Activated naive CD8-positive, alpha-beta T cell treated with anti-CD3 and anti-CD28 coated beads for 36 hours (primary cell): Measurements from ENCODE around the gene DIDO1. TPM values are rescaled to one million over a fixed set of nuclear protein-coding genes. Genes with fewer than 3 reads are reported as not detected.
"Not testable (repeated sequence)": the region's sequence is repeated elsewhere in the genome, so short reads cannot be mapped to it uniquely, and the experiment has no call there.

Source experiments
- DNase-seq: peaks from one replicate; pipeline ENCODE4 v3.0.0; 2021
- H3K27ac Mint-ChIP-seq: one replicate; pipeline ENCODE4 v1.8.0; 2022; ENCODE audit warnings: mild to moderate bottlenecking, moderate library complexity, mixed read lengths
- H3K27me3 Mint-ChIP-seq: one replicate; pipeline ENCODE4 v1.8.0; 2022; ENCODE audit warnings: mild to moderate bottlenecking, mixed read lengths
- H3K36me3 Mint-ChIP-seq: one replicate; pipeline ENCODE4 v1.8.0; 2021; ENCODE audit warnings: mild to moderate bottlenecking, mixed read lengths
- H3K4me1 Mint-ChIP-seq: one replicate; pipeline ENCODE4 v1.8.0; 2021; ENCODE audit warnings: mixed read lengths
- H3K4me3 Mint-ChIP-seq: one replicate; pipeline ENCODE4 v1.8.0; 2022; ENCODE audit warnings: mild to moderate bottlenecking, moderate library complexity, mixed read lengths
- H3K9me3 Mint-ChIP-seq: one replicate; pipeline ENCODE4 v1.8.0; 2022; ENCODE audit warnings: mixed read lengths
- total RNA-seq, 2 experiments: library from RNA; stranded (reverse); gene quantifications; one replicate each; pipeline ENCODE4 v1.2.3, GENCODE V29; 2021

Gene DIDO1
- total RNA-seq, 2 experiments from 2014 or later: 46.3 to 47.2 TPM

DNA sequence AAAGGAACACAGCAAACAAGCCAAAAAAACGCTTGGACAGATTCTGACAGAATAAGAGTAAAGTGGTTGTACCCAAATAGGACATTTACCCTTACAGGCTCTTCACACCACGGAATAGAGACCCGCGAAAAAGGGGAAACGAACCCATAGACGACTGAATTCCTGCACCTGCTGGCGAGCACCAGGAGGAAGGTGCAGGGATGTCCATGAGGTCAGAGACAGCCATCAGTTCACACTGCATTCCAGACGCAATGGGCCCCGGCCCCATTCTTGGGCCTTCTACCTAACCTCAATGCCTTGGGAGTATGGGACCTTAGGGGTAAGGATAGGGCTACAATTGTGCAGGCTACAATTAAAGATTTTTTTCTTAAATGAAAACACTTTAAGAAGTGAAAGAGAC is 5.2 kb upstream of the DIDO1 start:
- peaks cover 8% of the 10 kb centered on the region for H3K36me3 Mint-ChIP-seq
- no peaks in the 10 kb centered on the region for H3K27me3 Mint-ChIP-seq
- DNase-seq: no peak
- peaks cover 41% of the 10 kb centered on the region for H3K4me1 Mint-ChIP-seq
- no peak overlapping the region for H3K4me3 Mint-ChIP-seq
- peak overlapping the region; percentile 23 for H3K27ac Mint-ChIP-seq
- no peaks in the 10 kb centered on the region for H3K9me3 Mint-ChIP-seq

- H3K4me3 Mint-ChIP-seq: peak overlapping the region; percentile 84
- no peaks in the 10 kb centered on the region for H3K27me3 Mint-ChIP-seq
- peak overlapping the region; percentile 87 for H3K27ac Mint-ChIP-seq
- H3K36me3 Mint-ChIP-seq: peaks cover 20% of the 10 kb centered on the region
- no peaks in the 10 kb centered on the region for H3K9me3 Mint-ChIP-seq
- DNase-seq: peak; percentile 56
- peaks cover 49% of the 10 kb centered on the region for H3K4me1 Mint-ChIP-seq
Observed at GRCh38 chr20:62929051-62929538, 2.8 kb upstream of the DIDO1 start.

DNA sequence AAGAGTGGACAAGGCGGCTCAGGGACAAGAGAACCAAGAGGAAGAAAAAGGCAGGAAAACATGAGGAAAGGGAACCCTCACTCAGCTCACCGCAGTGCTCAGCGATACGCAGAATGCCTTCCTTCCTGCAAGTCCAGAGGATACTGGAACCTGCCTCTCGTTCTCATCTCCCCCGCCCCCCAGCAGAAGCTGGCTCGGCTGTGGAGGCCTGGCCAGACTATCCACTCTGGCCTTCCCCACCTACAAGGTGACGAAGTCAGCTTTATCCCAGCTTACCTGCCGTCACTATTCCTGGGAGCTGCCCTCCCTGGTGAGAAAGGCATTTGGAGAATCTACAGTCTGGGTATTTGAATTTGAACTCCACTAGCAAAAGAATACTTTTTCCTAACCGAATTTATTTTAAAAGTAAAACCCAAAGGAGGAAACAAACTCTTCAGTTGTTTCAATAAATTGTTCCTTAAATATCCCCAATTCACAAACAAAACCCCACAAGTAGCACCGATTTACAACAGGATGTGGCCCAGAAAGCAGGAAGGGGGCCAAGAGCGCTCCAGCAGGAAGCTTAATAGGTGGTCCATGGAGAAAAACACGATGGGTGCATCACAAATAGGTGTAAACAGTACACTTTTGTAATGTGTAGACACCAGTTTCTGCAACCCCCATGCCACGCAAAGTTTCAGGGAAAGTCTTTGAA is 2.1 kb upstream of the DIDO1 start:
- peaks cover 20% of the 10 kb centered on the region for H3K36me3 Mint-ChIP-seq
- H3K4me1 Mint-ChIP-seq: peaks cover 56% of the 10 kb centered on the region
- H3K27ac Mint-ChIP-seq: peak overlapping the region; percentile 87
- H3K9me3 Mint-ChIP-seq: no peaks in the 10 kb centered on the region
- H3K27me3 Mint-ChIP-seq: no peaks in the 10 kb centered on the region
- no peak for DNase-seq
- H3K4me3 Mint-ChIP-seq: peak overlapping the region; percentile 84

DNA sequence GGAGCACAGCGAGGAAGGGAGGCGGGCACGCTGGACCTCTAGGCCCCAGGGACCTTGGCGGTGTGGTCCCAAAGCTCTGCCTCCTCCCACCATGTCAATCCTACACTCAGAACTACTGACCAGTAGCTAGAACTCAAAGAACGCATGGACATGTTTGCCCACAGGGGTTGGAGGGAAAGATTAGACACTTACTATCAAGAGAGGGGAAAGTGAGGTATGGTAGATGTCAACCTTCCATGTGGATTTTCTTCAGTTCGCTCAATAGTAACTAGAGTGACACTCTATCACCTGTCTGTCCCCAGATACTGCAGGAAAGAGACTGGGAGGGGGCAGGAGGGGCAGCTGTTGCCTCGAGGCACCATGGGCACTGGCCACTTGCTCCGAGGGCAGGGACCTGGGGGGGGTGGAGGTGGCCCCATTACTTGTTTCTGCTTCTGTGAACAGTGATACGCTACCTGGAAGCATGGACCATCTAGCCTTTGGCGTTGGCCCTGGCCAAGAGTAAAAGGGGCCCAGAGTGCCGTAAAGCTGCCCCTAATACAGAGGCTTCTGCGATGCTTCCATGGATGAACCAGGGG is 912 bp upstream of the DIDO1 start:
- H3K27me3 Mint-ChIP-seq: no peaks in the 10 kb centered on the region
- peak overlapping the region; percentile 86 for H3K4me3 Mint-ChIP-seq
- peak overlapping the region; percentile 87 for H3K27ac Mint-ChIP-seq
- H3K4me1 Mint-ChIP-seq: peaks cover 63% of the 10 kb centered on the region
- DNase-seq: no peak
- H3K36me3 Mint-ChIP-seq: peaks cover 21% of the 10 kb centered on the region
- no peaks in the 10 kb centered on the region for H3K9me3 Mint-ChIP-seq

GRCh38 chr20:62925420-62926228 is 681 bp downstream of the DIDO1 start:
- H3K4me1 Mint-ChIP-seq: peaks cover 63% of the 10 kb centered on the region

GRCh38 chr20:62925076-62925419 is 1.3 kb downstream of the DIDO1 start:
- Mint-ChIP-seq H3K27me3 (no peaks in the 10 kb centered on the region), H3K9me3 (no peaks in the 10 kb centered on the region), H3K4me3 (peak overlapping the region; percentile 93), H3K4me1 (peaks cover 63% of the 10 kb centered on the region), H3K36me3 (peaks cover 27% of the 10 kb centered on the region), H3K27ac (peak overlapping the region; percentile 96)
- DNase-seq: no peak

More at GRCh38 chr20:62925420-62926228, 681 bp downstream of the DIDO1 start:
- peak overlapping the region; percentile 96 for H3K27ac Mint-ChIP-seq
- H3K36me3 Mint-ChIP-seq: peaks cover 25% of the 10 kb centered on the region
- H3K9me3 Mint-ChIP-seq: no peaks in the 10 kb centered on the region
- H3K4me3 Mint-ChIP-seq: peak overlapping the region; percentile 93
- peak; percentile 65 for DNase-seq
- no peaks in the 10 kb centered on the region for H3K27me3 Mint-ChIP-seq

DNA sequence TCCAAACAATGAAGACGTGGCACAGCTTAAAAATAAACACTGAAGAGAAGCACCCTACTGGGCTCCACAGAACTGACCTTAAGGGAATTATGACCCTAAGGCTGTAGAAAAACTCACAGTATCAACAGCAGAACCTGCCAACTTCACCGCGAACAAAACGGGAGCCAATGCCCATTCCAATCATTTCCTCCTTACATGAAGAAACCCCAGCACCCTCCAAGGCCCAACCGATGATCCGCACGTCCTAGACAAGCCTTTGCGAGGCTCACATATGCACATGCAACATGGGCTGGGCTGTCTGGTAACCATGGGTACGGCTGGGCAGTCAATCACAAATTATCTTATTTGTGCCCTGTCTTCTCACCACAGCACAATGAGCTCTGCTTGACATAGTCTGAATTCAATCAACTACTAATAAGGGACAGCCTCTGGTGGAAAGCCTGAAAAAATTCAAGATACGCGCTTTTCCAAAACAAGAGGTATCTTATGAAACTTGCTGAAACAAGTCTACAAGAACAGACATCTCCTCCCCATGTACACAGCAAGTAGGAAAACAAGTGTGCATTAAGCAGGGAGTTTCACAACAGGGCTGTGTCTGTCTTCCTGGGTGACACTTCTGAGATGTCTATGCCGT is 1.7 kb downstream of the DIDO1 start:
- peak; percentile 23 for DNase-seq
- Mint-ChIP-seq H3K9me3 (no peaks in the 10 kb centered on the region), H3K27me3 (no peaks in the 10 kb centered on the region), H3K36me3 (peaks cover 30% of the 10 kb centered on the region), H3K4me1 (peaks cover 64% of the 10 kb centered on the region), H3K4me3 (peak overlapping the region; percentile 93), H3K27ac (peak overlapping the region; percentile 96)

DNA sequence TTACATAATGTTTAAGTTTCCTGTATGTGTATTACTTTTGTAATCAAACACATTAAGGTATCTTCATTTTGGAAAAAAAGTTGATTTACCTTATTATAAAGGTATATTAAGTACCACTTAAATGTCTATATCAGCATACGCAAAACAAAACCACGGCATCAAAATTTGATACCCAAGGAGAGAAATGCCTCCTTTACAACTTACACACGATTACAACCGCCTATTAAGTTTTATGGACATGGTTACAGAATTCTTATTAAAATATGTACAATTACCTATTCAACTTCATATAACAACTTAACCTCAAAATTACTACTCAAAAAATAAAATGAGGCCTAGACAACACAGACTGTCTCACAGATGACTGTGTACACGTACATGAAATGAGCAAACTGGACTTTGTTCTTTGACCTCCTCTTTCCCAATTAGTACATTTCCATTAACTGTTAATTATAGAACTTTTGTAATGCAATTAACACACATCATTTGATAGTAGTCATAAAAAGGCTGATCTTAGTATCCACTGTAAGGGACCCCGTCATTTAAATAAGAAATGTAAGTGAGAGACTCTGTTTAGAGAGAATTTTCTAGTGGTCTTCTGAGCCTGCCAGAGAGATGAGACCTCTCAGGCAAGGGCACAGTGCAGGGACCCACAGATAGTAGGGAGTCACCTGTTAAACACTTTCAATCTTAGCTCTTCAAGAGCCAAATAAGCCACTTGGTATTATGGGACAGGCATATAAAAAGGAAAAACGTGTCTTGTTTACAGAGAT is 2.5 kb downstream of the DIDO1 start:
- Mint-ChIP-seq H3K4me3 (peak overlapping the region; percentile 93), H3K9me3 (no peaks in the 10 kb centered on the region), H3K36me3 (peaks cover 30% of the 10 kb centered on the region), H3K27me3 (no peaks in the 10 kb centered on the region), H3K27ac (peak overlapping the region; percentile 96), H3K4me1 (peaks cover 71% of the 10 kb centered on the region)
- DNase-seq: no peak

DNA sequence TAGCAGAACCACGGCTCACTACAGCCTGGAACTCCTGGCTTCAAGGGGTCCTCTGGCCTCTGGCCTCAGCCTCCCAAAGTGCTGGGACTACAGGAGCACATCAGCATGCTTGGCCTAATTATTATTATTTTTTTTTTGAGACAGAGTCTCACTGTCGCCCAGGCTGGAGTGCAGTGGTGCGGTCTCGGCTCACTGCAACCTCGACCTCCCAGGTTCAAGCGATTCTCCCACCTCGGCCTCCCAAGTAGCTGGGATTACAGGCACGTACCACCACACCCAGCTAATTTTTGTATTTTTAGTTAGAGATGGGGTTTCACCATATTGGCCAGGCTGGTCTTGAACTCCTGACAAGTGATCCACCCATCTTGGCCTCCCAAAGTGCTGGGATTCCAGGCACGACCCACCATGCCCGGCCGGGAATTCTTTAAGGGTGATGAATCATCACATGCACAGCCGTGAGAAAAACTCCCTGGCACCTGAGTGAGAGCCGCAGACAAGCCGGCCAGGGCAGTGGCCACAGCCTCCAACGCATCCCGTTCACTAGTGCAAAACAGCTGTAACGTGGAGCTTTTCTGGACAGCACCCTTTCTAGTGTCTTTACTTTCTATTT is 3.1 kb downstream of the DIDO1 start:
- Mint-ChIP-seq H3K27ac (peak overlapping the region; percentile 84), H3K36me3 (peaks cover 27% of the 10 kb centered on the region), H3K4me1 (peaks cover 73% of the 10 kb centered on the region), H3K4me3 (peak overlapping the region; percentile 47)
- H3K27me3 Mint-ChIP-seq, H3K9me3 Mint-ChIP-seq, DNase-seq: not testable (repeated sequence)

DNA sequence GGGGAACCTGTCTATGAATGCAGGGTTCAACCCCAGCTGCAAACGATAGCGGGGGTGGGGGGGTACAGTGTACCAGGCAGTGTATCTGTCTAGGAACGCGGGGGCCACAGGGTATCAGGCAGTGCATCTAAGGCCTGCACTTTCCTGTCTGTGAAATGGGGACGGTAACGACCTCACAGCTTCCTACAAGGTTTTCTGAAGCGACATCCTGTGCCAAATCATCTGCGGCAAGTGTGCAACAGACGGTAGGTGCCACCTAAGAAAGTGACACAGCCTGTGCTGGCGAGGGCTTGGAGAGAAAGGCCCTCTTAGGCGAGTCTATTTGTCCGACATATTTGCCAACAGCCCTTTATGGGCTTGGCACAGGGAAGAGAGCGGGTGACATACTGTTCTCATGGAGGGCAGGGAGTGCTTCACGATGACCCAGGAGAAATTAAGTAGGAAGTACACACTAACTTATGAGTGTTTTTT is 3.8 kb downstream of the DIDO1 start:
- DNase-seq: no peak
- H3K27me3 Mint-ChIP-seq: no peaks in the 10 kb centered on the region
- H3K9me3 Mint-ChIP-seq: no peaks in the 10 kb centered on the region
- peak overlapping the region; percentile 84 for H3K27ac Mint-ChIP-seq
- peak overlapping the region; percentile 58 for H3K4me3 Mint-ChIP-seq
- H3K4me1 Mint-ChIP-seq: peaks cover 74% of the 10 kb centered on the region
- peaks cover 24% of the 10 kb centered on the region for H3K36me3 Mint-ChIP-seq

GRCh38 chr20:62921119-62921687 is 5.1 kb downstream of the DIDO1 start:
- no peaks in the 10 kb centered on the region for H3K9me3 Mint-ChIP-seq
- H3K4me1 Mint-ChIP-seq: peaks cover 77% of the 10 kb centered on the region
- H3K27me3 Mint-ChIP-seq: no peaks in the 10 kb centered on the region
- peak; percentile 82 for DNase-seq
- peak overlapping the region; percentile 68 for H3K4me3 Mint-ChIP-seq
- peak overlapping the region; percentile 91 for H3K27ac Mint-ChIP-seq
- peaks cover 32% of the 10 kb centered on the region for H3K36me3 Mint-ChIP-seq

- Mint-ChIP-seq H3K36me3 (peaks cover 27% of the 10 kb centered on the region), H3K9me3 (no peaks in the 10 kb centered on the region), H3K4me3 (peak overlapping the region; percentile 61), H3K27me3 (no peaks in the 10 kb centered on the region), H3K27ac (peak overlapping the region; percentile 90), H3K4me1 (peaks cover 88% of the 10 kb centered on the region)
- DNase-seq: no peak
Observed at GRCh38 chr20:62920039-62920645, 6.2 kb downstream of the DIDO1 start.

- H3K27ac Mint-ChIP-seq: peak overlapping the region; percentile 90
- H3K27me3 Mint-ChIP-seq: no peaks in the 10 kb centered on the region
- peaks cover 85% of the 10 kb centered on the region for H3K4me1 Mint-ChIP-seq
Observed at GRCh38 chr20:62918831-62919230, 7.5 kb downstream of the DIDO1 start.

More at GRCh38 chr20:62918831-62919230, 7.5 kb downstream of the DIDO1 start:
- H3K4me3 Mint-ChIP-seq: peak overlapping the region; percentile 61
- DNase-seq: peak; percentile 72
- peaks cover 23% of the 10 kb centered on the region for H3K36me3 Mint-ChIP-seq
- H3K9me3 Mint-ChIP-seq: no peaks in the 10 kb centered on the region
